K562 (cell line): ENCODE results near the gene MYO1E. TPM values are rescaled to one million over a fixed set of nuclear protein-coding genes. Genes with fewer than 3 reads are reported as not detected.

ENCODE experiments used
- ATAC-seq: fragments of 200-7000 bp; cut with Tn5 transposase; 3 replicates; pipeline ENCODE4 v1.9.1; 2020; ENCODE audit warnings: moderate library complexity
- BruUV-seq: library from RNA; stranded (reverse); fragments of 400-500 nt; replicated peaks from 2 replicates; lab custom pipeline; 2021; lab: Mats Ljungman, UMichigan
- CTCF ChIA-PET: fragments of 300-600 bp; formaldehyde crosslinking; extraction: SDS; loops from one replicate; lab custom pipeline; 2021; ENCODE audit warnings: low intra/inter-chr PET ratio; lab: Yijun Ruan, JAX
- POLR2A ChIA-PET: fragments of 300-600, 350-650 bp; sonication (Branson Sonifier 250); formaldehyde crosslinking; extraction: SDS; loops from one replicate; lab custom pipeline; 2021; ENCODE audit warnings: antibody characterized with exemption, inconsistent platforms; lab: Yijun Ruan, JAX
- DNase-seq, 4 experiments: peaks; one replicate each; pipeline versions ENCODE4 v3.0.0 to v3.0.0-alpha.2; 2011 to 2018; ENCODE audit warnings: low spot score in 3 of 4, mixed read lengths in 3 of 4; ENCODE audit errors: extremely low read depth in 1 of 4
- FAIRE-seq: peaks from 2 replicates; lab custom pipeline; 2011; peaks lifted over from hg19 to GRCh38; lab: Jason Lieb, UNC
- H2AFZ ChIP-seq: 2 replicates; pipeline ENCODE4 v1.6.0; 2011; ENCODE audit warnings: low read depth, low read length, control low read depth, inconsistent platforms
- H3K27ac ChIP-seq: fragments of 200-600 bp; 3 replicates; pipeline ENCODE4 v1.8.0; 2011; ENCODE audit warnings: low read depth, mild to moderate bottlenecking, control low read depth, inconsistent platforms, low read length, moderate library complexity, mixed read lengths; ENCODE audit errors: extremely low read depth
- H3K27me3 ChIP-seq, 2 experiments: fragments of 300-600 bp in 1 of 2; 2 replicates in 1 of 2; 3 replicates in 1 of 2; pipeline versions ENCODE4 v1.6.0 to v1.8.0; 2011; ENCODE audit warnings: inconsistent platforms in 2 of 2, low read length in 2 of 2, mild to moderate bottlenecking in 1 of 2, mixed read lengths in 1 of 2, moderate library complexity in 1 of 2; ENCODE audit not compliant: control insufficient read depth in 2 of 2, insufficient read depth in 2 of 2
- H3K36me3 ChIP-seq: fragments of 300-600 bp; 3 replicates; pipeline ENCODE4 v1.8.0; 2011; ENCODE audit warnings: mild to moderate bottlenecking, low read length, inconsistent platforms; ENCODE audit not compliant: control insufficient read depth, insufficient read depth
- H3K4me1 ChIP-seq, 2 experiments: fragments of 200-600 bp in 1 of 2; replicated peaks in 1 of 2; 2 replicates in 1 of 2; 3 replicates in 1 of 2; pipeline versions ENCODE4 v1.5.1 to v1.8.0; 2011; ENCODE audit warnings: inconsistent platforms in 2 of 2, low read length in 2 of 2, mild to moderate bottlenecking in 1 of 2, mixed read lengths in 1 of 2, moderate library complexity in 1 of 2; ENCODE audit not compliant: control insufficient read depth in 2 of 2, insufficient read depth in 2 of 2
- H3K4me2 ChIP-seq: 2 replicates; pipeline ENCODE4 v1.6.1; 2011; ENCODE audit warnings: low read length, control low read depth, inconsistent platforms, mixed read lengths; ENCODE audit not compliant: insufficient read depth
- H3K4me3 ChIP-seq: fragments of 200-600 bp; sonication (generic), shearing (Covaris generic); 2 replicates; pipeline ENCODE4 v1.5.1; 2016; ENCODE audit warnings: control low read depth, inconsistent platforms
- H3K79me2 ChIP-seq: fragments of 200-600 bp; 3 replicates; pipeline ENCODE4 v1.8.0; 2011; ENCODE audit warnings: low read length, inconsistent platforms; ENCODE audit not compliant: control insufficient read depth, insufficient read depth
- H3K9ac ChIP-seq, 2 experiments: 2 replicates each; pipeline versions ENCODE4 v1.6.0 to v1.6.1; 2011; ENCODE audit warnings: low read depth in 2 of 2, low read length in 2 of 2, control low read depth in 1 of 2, inconsistent platforms in 1 of 2, mild to moderate bottlenecking in 1 of 2, mixed read lengths in 1 of 2; ENCODE audit not compliant: insufficient read depth in 1 of 2
- H3K9me1 ChIP-seq: one replicate; pipeline ENCODE4 v1.6.0; 2011; ENCODE audit warnings: inconsistent platforms, mild to moderate bottlenecking, low read length, moderate library complexity; ENCODE audit not compliant: control insufficient read depth, insufficient read depth
- H3K9me3 ChIP-seq: replicated peaks from 2 replicates; pipeline ENCODE4 v1.5.1; 2011; ENCODE audit warnings: low read depth, low read length, inconsistent platforms; ENCODE audit not compliant: control insufficient read depth, insufficient read depth
- H4K20me1 ChIP-seq: replicated peaks from 2 replicates; pipeline ENCODE4 v1.6.1; 2011; ENCODE audit warnings: low read length, inconsistent platforms, mixed read lengths; ENCODE audit not compliant: control insufficient read depth, insufficient read depth
- EWSR1 ChIP-seq: fragments of 450-650 bp; IDR thresholded peaks from 2 replicates; pipeline ENCODE4 v1.6.1; 2018; ENCODE audit warnings: borderline replicate concordance, mild to moderate bottlenecking, low read depth, moderate library complexity; ENCODE audit not compliant: partially characterized antibody
- HLTF ChIP-seq: fragments of 450-650 bp; IDR thresholded peaks from 2 replicates; pipeline ENCODE4 v1.6.1; 2016
- MCM3 ChIP-seq: fragments of 450-650 bp; IDR thresholded peaks from 2 replicates; pipeline ENCODE4 v1.6.1; 2016
- NEUROD1 ChIP-seq: fragments of 150-350 bp; IDR thresholded peaks from 2 replicates; pipeline ENCODE4 v1.6.1; 2014; ENCODE audit warnings: borderline replicate concordance, low read length, low read depth; ENCODE audit not compliant: partially characterized antibody
- TEAD4 ChIP-seq, 2 experiments: sonication (generic) in 1 of 2; formaldehyde crosslinking in 1 of 2; IDR thresholded peaks; 2 replicates each; pipeline versions ENCODE4 v1.6.1 to v1.8.0; 2012 to 2022; ENCODE audit warnings: borderline replicate concordance in 1 of 2, inconsistent platforms in 1 of 2, low read length in 1 of 2, mild to moderate bottlenecking in 1 of 2, missing genetic modification reagents in 1 of 2
- ZC3H4 ChIP-seq: sonication (generic); formaldehyde crosslinking; IDR thresholded peaks from 2 replicates; pipeline ENCODE4 v1.9.0; 2021; ENCODE audit warnings: missing genetic modification reagents, borderline replicate concordance
- ZNF184 ChIP-seq: sonication (generic); formaldehyde crosslinking; IDR thresholded peaks from 2 replicates; pipeline ENCODE4 v1.5.0; 2020; ENCODE audit warnings: missing genetic modification reagents
- ZNF253 ChIP-seq: fragments of 250-450 bp; sonication (Bioruptor Pico); conservative IDR thresholded peaks from 2 replicates; pipeline ENCODE4 v1.6.1; 2021; ENCODE audit warnings: mild to moderate bottlenecking
- ZNF696 ChIP-seq: fragments of 250-450 bp; sonication (Bioruptor Pico); conservative IDR thresholded peaks from 2 replicates; pipeline ENCODE4 v1.4.0; 2020; ENCODE audit warnings: mild to moderate bottlenecking, moderate library complexity
- WGBS: fragments of 100-300 bp; shearing (Covaris generic); methylation state at CpG from one replicate; pipeline ENCODE4 v1.1.6; 2016; ENCODE audit warnings: low coverage, mixed read lengths; ENCODE audit not compliant: insufficient coverage; ENCODE audit errors: missing lambda C conversion rate; 5-methylcytosine and 5-hydroxymethylcytosine counted together
- in situ Hi-C: fragments of 300-500 bp; cut with MboI; formaldehyde crosslinking; loops from 4 replicates; pipeline ENCODE4 v1.15.0; 2018; ENCODE audit warnings: inconsistent platforms, mixed read lengths
- intact Hi-C: fragments of 100-400 bp; cut with micrococcal nuclease; formaldehyde crosslinking; loops from 2 replicates; pipeline ENCODE4 v1.14.2; 2022
- polyA plus RNA-seq, 8 experiments: library from polyadenylated mRNA; depleted of rRNA in 4 of 8; stranded (reverse) in 5 of 8; unstranded in 3 of 8; fragments of >200 nt; fragmentation: Nextera tagmentation in 2 of 8; fragmentation: Illumina TruSeq in 1 of 8; extraction: Ambion mirVana in 2 of 8; extraction: Trizol in 1 of 8; gene quantifications; 2 replicates each; pipeline versions ENCODE4 v1.2.1 to v1.2.3, GENCODE V29; 2011 to 2014; ENCODE audit warnings: inconsistent platforms in 1 of 8, missing spikeins in 1 of 8
- total RNA-seq, 7 experiments: library from RNA; depleted of rRNA in 6 of 7; stranded (reverse); fragments of >200 nt in 6 of 7; fragmentation: Illumina TruSeq in 2 of 7; extraction: Trizol in 2 of 7; gene quantifications; 2 replicates each; pipeline versions ENCODE4 v1.2.1 to v1.2.3, GENCODE V29; 2011 to 2021; ENCODE audit warnings: low replicate concordance in 1 of 7
- TF ChIP-seq, protein P1 (sequence below): fragments of 200-800 bp; sonication (Bioruptor generic); IDR thresholded peaks from 2 replicates; pipeline ENCODE4 v1.6.1; 2017; ENCODE audit warnings: missing genetic modification characterization, missing compliant biosample characterization
- TF ChIP-seq, protein P2 (sequence below): sonication (generic); formaldehyde crosslinking; IDR thresholded peaks from 2 replicates; pipeline ENCODE4 v1.8.0; 2022; ENCODE audit warnings: missing genetic modification reagents, mild to moderate bottlenecking, moderate library complexity, borderline replicate concordance

The MYO1E gene
- total and polyA plus RNA-seq, 9 of the 15 experiments (the other 6 are each of a cell fraction or from before 2014, with no cell fraction given), result under 0.01 to 0.44 (median 0.01) TPM; not detected in 6

DNA sequence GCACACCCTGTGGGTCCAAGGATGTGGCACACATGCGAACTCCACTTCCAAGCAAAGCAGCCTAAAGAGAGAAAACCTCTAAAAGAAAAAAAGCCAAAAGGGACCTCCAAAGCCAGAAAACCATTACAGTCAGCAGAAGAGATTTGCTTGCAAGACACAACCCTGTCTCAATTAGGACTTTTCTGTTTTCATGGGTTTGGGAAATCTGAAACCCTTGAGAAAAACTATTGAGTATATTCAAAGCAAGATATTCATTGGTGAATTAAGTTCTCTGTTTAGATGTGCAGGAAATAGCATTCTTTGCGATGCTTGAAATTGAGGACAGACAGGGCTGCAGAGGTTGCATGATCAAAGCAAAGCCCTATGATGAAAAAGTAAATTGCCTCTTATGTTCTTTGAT lies 176.3 kb downstream of the MYO1E start:
- in situ Hi-C loops (no loop called here), intact Hi-C loops (no loop called here)
- no peaks in the 10 kb centered on the region for H3K79me2 ChIP-seq
- FAIRE-seq (no peak), ATAC-seq (no peak), DNase-seq (no peak)
- peaks cover 31 to 42% of the 10 kb centered on the region in 2 experiments for H3K27me3 ChIP-seq
- H4K20me1 ChIP-seq, result no peaks in the 10 kb centered on the region; the same call in 1 of the 2 replicates
- CTCF ChIA-PET, result no interaction called here
- H3K4me2 ChIP-seq, result no peak overlapping the region
- H3K4me1 ChIP-seq, result no peaks in the 10 kb centered on the region
- no peak overlapping the region for H3K9ac ChIP-seq
- 0% methylated on average over 2 of the region's 2 CpGs for WGBS
- no peak overlapping the region for H2AFZ ChIP-seq
- TF ChIP-seq ZNF184, result no peak
- no peak for TF ChIP-seq ZC3H4 (CRISPR knock-in tag)
- TF ChIP-seq ZNF253 (CRISPR knock-in tag), result no peak
- TF ChIP-seq TEAD4 (IDR thresholded peaks at IDR 0.05; ENCODE audit: low read length), result no peak
- TF ChIP-seq TEAD4 (CRISPR knock-in tag; IDR thresholded peaks at IDR 0.05; ENCODE audit: borderline replicate concordance), result no peak
- no peak for TF ChIP-seq EWSR1
- TF ChIP-seq, protein P1, sequence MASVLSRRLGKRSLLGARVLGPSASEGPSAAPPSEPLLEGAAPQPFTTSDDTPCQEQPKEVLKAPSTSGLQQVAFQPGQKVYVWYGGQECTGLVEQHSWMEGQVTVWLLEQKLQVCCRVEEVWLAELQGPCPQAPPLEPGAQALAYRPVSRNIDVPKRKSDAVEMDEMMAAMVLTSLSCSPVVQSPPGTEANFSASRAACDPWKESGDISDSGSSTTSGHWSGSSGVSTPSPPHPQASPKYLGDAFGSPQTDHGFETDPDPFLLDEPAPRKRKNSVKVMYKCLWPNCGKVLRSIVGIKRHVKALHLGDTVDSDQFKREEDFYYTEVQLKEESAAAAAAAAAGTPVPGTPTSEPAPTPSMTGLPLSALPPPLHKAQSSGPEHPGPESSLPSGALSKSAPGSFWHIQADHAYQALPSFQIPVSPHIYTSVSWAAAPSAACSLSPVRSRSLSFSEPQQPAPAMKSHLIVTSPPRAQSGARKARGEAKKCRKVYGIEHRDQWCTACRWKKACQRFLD (CRISPR knock-in tag), result no peak
- no peak for TF ChIP-seq ZNF696 (CRISPR knock-in tag)
- TF ChIP-seq, protein P2, sequence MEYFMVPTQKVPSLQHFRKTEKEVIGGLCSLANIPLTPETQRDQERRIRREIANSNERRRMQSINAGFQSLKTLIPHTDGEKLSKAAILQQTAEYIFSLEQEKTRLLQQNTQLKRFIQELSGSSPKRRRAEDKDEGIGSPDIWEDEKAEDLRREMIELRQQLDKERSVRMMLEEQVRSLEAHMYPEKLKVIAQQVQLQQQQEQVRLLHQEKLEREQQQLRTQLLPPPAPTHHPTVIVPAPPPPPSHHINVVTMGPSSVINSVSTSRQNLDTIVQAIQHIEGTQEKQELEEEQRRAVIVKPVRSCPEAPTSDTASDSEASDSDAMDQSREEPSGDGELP (CRISPR knock-in tag), result no peak
- no peak for TF ChIP-seq MCM3
- TF ChIP-seq HLTF, result no peak
- TF ChIP-seq NEUROD1, result no peak
- TF ChIP-seq, all 486 proteins: peak for 0
- no peak overlapping the region for H3K27ac ChIP-seq
- BruUV-seq, result no TSS peak
- H3K9me1 ChIP-seq, result no peaks in the 10 kb centered on the region
- H3K36me3 ChIP-seq, result no peaks in the 10 kb centered on the region
- POLR2A ChIA-PET, result interaction anchor here (0.5 kb wide), 1 partner anchor 46 kb away, joined by 3 read pairs; no protein-coding TSS in a partner anchor
- H3K4me3 ChIP-seq, result no peak overlapping the region
- H3K9me3 ChIP-seq, result no peaks in the 10 kb centered on the region
